ENCODE measurements around the gene LENG8.
"Not testable (repeated sequence)": the region's sequence is repeated elsewhere in the genome, so short reads cannot be mapped to it uniquely, and the experiment has no call there.

Gene LENG8

GRCh38 chr19:54484451-54484850 lies 35.5 kb downstream of the LENG8 start:
- DNase-seq: no peak

- DNase-seq: peak in 3 of 4 experiments; percentile 36 to 54 (median 49)
These were observed 36.9 kb downstream of the LENG8 start for GRCh38 chr19:54485851-54486250.

GRCh38 chr19:54489341-54489740 lies 40.3 kb downstream of the LENG8 start:
- no peak for DNase-seq

GRCh38 chr19:54489766-54490165 lies 40.8 kb downstream of the LENG8 start:
- no peak for DNase-seq

GRCh38 chr19:54492568-54492967 lies 43.6 kb downstream of the LENG8 start:
- DNase-seq: peak in 1 of 4 experiments; percentile 25

- DNase-seq: not testable (repeated sequence)
These were observed 44.1 kb downstream of the LENG8 start for GRCh38 chr19:54493056-54493455.

GRCh38 chr19:54493967-54494585 lies 45.1 kb downstream of the LENG8 start:
- no peak for DNase-seq

- DNase-seq: not testable (repeated sequence)
These were observed 46.3 kb downstream of the LENG8 start for GRCh38 chr19:54495284-54495683.

- not testable (repeated sequence) for DNase-seq
These were observed 48.9 kb downstream of the LENG8 start for GRCh38 chr19:54497747-54498450.

GRCh38 chr19:54498451-54498772 lies 49.4 kb downstream of the LENG8 start:
- peak in 3 of 4 experiments; percentile 30 to 62 (median 54) for DNase-seq

GRCh38 chr19:54502518-54503048 lies 53.6 kb downstream of the LENG8 start, which contains the start of gene LAIR2:
LAIR2 (plus strand) TSS chr19:54502831; CDS start chr19:54502919, 88 bp downstream.
- peak in 1 of 4 experiments; percentile 50 for DNase-seq

GRCh38 chr19:54505542-54505941 lies 56.5 kb downstream of the LENG8 start:
- DNase-seq: not testable (repeated sequence)

GRCh38 chr19:54506079-54506478 lies 57.1 kb downstream of the LENG8 start:
- DNase-seq: no peak

- DNase-seq: not testable (repeated sequence)
These were observed 58.2 kb downstream of the LENG8 start for GRCh38 chr19:54507038-54507717.

- DNase-seq: no peak
These were observed 58.8 kb downstream of the LENG8 start for GRCh38 chr19:54507824-54508223.

GRCh38 chr19:54508487-54508886 lies 59.5 kb downstream of the LENG8 start:
- DNase-seq: not testable (repeated sequence)

GRCh38 chr19:54509200-54509940 lies 60.4 kb downstream of the LENG8 start:
- DNase-seq: not testable (repeated sequence)
